HG03064 (cell line): ENCODE measurements around the gene GUCY2D.

Source experiments
- ATAC-seq: cut with Tn5 transposase; IDR thresholded peaks from one replicate; pipeline ENCODE4 v1.9.1; 2021; ENCODE audit warnings: low read depth; ENCODE audit not compliant: unreplicated experiment

Gene GUCY2D

DNA sequence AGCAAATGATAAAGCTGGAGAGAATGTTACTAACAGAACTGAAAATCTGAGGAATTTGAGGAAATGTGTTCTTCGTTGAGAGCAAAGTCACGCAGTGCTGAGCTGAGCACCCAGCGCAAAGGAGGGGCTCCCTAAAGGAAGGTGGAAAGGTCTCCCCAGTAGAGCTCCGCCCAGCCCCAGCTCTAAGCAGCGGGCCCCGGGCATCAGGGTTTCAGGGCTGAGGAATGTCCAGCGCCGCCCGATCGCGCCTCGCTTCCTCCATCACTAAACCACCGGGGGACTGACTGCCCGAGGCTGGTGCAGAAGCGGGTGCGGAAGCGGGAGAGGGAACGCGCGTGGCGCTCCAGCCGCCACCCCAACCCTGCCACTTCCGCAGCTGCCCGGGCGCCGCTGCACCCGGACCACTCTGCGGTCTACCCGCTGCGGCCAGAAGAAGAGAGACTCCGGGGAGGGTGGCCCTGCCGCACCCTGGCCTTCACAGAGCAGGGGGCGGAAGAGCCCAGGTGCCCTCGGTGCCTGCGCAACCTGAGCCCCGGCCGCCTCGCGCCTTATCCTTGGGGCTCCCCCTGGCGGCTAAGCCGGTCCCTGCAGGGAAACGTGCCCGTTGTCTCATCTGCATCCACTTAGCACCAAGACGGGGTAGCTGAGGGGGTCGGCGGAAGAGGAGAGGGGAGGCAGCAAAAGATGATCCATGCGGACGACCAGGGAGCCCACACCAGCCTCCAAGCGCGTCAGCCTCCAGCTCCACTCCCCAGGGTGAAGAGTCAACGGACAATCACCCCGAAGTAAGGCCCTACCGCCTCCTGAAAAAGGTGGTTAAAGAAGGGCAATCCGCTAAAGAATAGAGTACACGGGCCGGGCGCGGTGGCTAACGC lies 12.4 kb upstream of the GUCY2D start:
- no peak for ATAC-seq

DNA sequence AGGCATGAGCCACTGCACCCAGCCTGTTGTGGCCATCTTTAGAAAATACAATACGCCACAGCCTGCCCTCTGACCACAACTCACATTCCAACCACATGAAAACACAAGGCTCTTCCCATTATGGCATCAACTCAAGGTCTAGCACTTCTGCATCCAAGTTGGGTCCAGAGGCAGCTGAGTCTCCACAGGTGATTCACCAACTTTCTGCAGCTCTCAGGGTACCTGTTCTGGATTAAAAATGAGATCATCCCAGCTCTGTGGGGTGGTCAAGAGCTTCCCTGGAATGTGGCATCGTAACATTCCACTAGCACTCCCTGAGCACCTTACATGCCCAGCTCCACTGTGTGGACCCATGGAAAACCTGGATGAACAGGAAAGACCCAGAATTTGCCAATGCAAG lies 9.9 kb upstream of the GUCY2D start:
- ATAC-seq = no peak

DNA sequence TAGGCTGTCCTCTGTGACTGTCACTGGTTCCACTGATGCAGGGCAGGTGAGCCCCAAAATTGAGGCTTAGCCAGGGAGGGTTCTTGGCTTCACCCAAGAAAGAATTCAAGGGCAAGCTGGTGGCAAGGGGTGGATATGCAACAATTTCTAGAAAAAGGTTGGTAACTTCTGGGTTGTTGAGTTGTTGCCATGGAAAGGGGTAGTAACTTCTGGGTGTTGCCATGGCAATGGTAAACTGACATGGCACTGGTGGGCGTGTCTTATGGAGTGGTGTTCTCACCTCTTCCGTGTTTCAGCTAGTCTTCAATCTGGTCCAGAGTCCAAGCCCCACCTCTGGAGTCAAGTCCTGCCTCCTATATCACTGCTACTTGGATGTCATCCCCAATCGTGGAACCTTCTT lies 9.5 kb upstream of the GUCY2D start:
- no peak for ATAC-seq

DNA sequence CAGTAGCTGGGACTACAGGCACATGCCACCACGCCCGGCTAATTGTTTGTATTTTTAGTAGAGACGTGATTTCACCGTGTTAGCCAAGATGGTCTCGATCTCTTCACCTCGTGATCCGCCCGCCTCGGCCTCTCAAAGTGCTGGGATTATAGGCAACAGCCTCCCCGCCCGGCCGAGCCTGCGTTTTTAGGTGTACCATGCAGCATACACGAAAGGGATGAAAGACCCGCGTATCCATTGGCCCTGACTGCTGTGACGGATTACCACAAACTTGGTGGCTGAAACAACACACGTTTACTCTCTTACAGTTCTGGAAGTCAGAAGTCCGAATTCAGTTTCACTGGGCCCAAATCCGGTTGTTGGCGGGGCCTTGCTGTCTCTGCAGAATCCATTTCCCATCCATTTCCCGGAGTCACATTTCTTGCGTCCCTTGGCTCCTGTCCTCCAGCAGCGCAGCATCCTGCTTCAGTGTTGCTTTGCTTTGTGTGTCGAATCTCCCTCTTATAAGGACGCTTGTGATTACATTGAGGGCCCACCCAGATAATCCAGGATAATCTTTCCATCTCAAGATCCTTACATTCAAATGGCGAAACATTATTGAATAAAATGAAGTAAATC lies 8.3 kb upstream of the GUCY2D start:
- no peak for ATAC-seq

DNA sequence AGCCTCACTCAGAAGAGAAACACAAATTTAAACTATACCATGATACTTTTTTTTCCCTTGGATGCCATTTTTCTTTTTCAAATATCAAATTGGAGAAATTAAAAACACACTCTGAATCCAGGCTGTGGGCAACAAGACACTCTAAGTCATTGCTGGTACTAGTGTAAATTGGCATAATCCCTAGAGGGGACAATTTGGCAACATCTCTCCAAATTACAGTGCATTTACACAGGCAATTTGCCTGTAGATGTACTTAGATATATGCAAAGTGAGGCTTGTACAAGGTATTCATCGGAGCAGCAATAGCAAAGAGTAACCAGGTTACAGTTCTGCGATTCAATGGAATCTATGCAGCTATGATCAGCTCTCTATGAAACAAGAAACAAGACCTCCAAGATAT lies 6.7 kb upstream of the GUCY2D start:
- no peak for ATAC-seq

DNA sequence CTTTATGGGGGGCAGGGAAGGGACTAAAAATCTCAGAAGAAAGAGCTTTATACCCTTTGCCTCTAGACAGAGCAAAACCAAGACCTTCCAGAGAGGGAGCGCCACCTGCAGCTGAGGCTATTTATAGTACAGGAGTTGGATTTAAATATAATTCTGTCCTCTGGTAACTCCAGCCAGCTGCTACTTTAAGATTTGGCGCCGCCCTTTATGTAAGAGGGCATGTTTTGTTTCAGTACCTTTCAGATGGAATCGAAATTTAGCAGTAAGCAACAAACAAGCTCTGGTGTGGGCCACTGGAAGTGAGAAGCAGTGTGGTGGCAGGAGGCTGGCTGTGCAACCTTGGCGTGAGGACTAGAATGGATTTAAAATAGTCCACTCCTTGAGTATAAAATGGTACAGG lies 5.2 kb upstream of the GUCY2D start:
- no peak for ATAC-seq

DNA sequence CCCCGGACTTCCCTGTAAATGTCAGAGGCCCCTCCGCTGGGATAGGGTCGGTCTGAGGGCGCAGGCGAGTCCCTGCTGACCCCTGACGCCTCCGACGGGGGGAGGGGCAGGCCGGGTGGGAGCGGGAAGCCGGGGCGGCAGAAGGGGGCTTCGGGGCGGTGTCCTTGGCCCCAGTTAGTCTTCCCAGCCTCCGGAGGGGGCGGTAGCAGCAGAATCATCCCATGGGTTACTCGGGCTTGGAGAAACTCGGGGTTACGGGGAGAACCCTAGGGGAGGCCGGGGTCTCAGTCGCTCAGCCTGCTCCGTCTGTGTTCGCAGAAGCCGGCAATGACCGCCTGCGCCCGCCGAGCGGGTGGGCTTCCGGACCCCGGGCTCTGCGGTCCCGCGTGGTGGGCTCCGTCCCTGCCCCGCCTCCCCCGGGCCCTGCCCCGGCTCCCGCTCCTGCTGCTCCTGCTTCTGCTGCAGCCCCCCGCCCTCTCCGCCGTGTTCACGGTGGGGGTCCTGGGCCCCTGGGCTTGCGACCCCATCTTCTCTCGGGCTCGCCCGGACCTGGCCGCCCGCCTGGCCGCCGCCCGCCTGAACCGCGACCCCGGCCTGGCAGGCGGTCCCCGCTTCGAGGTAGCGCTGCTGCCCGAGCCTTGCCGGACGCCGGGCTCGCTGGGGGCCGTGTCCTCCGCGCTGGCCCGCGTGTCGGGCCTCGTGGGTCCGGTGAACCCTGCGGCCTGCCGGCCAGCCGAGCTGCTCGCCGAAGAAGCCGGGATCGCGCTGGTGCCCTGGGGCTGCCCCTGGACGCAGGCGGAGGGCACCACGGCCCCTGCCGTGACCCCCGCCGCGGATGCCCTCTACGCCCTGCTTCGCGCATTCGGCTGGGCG lies 542 bp downstream of the GUCY2D start:
- no peak for ATAC-seq

DNA sequence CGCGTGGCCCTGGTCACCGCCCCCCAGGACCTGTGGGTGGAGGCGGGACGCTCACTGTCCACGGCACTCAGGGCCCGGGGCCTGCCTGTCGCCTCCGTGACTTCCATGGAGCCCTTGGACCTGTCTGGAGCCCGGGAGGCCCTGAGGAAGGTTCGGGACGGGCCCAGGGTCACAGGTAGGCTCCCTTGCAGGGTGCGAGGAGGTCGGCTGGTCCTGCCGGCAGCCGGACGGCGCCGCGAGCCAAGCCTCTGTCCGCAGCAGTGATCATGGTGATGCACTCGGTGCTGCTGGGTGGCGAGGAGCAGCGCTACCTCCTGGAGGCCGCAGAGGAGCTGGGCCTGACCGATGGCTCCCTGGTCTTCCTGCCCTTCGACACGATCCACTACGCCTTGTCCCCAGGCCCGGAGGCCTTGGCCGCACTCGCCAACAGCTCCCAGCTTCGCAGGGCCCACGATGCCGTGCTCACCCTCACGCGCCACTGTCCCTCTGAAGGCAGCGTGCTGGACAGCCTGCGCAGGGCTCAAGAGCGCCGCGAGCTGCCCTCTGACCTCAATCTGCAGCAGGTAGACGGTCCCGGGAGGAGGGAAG lies 1.3 kb downstream of the GUCY2D start:
- ATAC-seq = no peak

DNA sequence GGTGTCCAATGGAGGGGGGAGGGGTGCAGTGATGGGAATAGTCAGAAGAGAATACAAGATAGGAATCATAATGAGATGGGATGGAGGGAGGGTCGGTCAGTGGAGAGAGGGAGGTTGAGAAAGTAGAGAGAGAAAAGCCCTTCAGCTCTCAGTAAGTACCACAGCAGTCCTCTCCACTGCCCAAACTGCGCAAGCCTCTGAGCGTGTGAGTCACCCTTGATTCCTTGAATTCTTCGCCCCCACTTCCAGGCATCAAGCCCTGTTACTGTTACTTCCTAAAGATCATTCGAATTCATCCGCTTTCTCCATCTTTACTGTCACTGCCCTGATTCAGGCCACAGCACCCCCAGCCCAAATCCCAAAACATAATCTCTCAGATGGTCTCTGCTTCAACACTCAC lies 2.5 kb downstream of the GUCY2D start:
- ATAC-seq = no peak

DNA sequence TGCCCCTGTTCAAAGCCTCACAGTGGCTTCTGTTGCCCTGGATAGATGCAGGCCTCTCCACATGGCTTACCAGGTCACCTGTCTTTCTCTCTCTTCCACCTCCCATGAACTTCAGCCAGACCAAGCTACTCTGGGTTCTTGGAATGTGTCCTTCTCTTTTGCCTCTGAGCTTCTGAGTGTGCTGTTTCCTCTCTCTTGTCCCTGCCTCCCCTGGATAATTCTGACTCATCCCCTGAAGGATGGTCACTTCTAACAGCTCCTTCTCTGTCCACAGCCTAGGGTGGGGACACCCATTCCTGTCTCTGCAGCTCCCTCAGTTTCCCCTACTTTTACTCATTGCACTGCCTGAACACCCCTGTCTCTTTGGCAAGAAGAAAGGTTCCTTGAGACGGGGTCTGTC lies 2.9 kb downstream of the GUCY2D start:
- no peak for ATAC-seq

DNA sequence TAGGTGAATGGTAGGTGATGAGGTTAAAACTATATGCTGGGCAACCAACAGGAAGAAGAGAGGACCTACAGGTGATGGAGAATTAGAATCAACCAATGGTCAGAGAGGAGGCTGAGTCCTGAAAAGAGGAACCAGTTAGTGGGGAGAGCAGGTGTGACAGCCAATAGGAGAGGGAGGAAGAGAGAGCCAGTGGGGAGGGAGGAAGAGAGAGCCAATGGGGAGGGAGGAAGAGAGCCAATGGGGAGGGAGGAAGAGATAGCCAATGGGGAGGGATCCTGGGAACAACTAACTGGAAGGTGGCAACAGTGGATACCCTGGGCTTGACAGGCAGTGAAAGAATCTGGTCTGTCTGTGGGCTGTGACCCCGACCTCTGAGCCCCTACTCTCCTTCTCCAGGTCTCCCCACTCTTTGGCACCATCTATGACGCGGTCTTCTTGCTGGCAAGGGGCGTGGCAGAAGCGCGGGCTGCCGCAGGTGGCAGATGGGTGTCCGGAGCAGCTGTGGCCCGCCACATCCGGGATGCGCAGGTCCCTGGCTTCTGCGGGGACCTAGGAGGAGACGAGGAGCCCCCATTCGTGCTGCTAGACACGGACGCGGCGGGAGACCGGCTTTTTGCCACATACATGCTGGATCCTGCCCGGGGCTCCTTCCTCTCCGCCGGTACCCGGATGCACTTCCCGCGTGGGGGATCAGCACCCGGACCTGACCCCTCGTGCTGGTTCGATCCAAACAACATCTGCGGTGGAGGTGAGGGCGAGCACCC lies 3.7 kb downstream of the GUCY2D start:
- no peak for ATAC-seq

DNA sequence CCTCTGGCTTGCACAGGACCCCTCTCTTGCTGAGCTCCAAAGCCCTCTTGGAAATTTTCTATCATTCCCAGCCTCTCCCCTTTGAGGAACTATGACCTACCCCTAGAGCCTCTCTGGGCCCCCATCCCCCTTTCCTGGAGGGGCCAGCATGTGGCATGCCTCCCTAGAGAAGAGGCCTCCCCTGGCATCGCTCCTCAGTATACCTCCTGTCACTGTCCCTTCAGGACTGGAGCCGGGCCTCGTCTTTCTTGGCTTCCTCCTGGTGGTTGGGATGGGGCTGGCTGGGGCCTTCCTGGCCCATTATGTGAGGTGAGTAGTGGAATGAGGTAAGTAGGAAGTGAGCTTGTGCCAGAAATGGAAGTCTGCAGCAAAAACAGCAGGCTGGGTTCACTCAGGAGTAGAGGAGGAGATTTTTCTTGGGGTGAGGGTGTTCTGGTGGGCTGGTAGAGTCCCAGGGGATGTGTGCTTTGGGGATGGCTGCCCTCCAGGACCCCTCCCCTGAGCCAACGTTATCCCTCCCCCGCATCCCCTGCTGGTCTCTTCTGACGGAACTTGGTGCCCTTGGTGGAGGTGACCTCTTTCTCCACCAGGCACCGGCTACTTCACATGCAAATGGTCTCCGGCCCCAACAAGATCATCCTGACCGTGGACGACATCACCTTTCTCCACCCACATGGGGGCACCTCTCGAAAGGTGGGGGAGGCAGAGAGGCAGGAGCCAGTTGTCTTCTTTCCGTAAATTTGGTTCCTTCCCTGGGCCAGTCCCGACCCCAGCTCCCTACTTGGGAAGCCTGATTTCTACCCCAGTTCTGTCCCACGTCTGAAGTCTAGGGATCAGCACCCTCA lies 4.6 kb downstream of the GUCY2D start:
- no peak for ATAC-seq

DNA sequence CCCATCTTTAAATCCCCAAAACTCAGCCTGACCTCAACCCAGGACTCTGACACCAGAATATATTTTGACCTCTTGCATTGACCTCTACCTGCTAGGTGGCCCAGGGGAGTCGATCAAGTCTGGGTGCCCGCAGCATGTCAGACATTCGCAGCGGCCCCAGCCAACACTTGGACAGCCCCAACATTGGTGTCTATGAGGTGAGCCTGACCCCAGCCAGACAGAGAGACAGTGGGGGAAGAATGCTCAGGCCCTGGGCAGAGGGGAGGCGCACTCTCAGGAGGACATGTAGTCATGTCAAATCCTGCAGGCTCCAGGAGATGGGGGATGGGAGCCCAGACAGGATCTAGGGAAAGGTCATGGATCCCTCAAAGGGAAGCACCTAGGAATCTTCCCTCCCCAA lies 5.4 kb downstream of the GUCY2D start:
- ATAC-seq = no peak

DNA sequence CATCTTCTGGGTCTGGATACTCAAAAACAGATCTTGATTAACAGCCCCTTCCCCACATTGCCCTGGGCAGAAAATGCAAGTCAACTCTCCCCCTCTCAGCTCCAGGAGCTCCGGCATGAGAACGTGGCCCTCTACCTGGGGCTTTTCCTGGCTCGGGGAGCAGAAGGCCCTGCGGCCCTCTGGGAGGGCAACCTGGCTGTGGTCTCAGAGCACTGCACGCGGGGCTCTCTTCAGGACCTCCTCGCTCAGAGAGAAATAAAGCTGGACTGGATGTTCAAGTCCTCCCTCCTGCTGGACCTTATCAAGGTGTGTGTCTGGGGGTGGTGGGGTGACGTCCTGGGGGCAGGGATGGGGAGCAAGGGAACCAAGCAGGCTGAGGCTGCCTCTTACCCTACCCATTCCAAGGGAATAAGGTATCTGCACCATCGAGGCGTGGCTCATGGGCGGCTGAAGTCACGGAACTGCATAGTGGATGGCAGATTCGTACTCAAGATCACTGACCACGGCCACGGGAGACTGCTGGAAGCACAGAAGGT lies 9.7 kb downstream of the GUCY2D start:
- no peak for ATAC-seq

DNA sequence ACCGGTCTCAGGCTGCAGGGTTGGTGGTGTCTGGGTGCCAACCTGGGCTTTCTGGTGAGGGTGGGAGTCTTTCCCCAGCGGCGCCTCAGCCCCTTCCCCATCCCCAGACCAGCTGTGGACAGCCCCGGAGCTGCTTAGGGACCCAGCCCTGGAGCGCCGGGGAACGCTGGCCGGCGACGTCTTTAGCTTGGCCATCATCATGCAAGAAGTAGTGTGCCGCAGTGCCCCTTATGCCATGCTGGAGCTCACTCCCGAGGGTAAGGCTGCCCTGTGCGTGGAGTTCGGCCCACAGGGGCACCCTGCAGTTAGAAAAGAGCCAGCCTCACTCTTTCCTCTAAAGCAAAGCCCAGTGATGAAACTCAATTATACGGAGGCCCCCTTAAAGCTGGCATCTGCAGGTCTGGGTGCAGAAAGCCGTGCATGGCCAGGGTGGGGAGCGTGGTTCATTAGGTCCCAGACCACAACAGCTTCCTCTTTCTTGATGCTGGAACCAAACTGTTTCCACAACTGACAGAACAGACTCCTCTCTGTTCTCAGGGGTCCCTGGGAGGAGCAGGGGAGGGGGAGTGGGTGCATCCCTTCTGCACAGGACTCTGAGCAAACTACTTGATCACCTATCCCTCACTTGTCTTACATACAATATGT lies 10.7 kb downstream of the GUCY2D start:
- no peak for ATAC-seq

DNA sequence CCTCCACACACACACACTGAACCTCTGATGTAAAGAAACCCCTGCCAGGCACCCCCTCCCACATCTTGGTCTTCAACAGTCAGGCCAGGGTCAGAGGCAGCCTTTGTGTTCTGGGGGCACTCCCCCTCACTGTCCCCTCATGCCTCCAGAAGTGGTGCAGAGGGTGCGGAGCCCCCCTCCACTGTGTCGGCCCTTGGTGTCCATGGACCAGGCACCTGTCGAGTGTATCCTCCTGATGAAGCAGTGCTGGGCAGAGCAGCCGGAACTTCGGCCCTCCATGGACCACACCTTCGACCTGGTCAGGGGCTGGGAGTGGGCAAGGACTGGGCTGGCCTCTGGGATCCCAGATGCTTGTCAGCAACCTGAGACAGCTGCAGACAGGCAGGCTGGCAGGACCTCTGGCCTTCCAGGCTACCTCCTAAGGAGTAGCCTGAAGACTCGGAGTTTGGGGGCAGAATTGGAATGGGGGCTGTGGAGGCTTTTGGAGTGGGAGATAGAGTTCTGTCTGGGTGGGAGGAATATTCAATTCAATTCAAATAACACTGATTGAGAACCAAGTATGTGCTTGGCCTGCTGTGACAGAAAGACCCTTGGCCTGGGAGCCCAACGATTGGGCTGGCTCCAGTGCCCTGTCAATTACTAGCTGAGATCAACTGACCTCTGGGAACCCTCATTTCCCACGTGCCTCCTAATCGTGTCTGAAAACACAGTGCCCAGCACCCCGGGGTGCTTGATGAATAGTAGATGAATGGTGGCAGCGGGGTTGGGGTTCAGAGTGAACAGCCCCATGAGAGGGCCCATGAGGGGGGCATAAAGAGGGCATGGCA lies 11.5 kb downstream of the GUCY2D start:
- no peak for ATAC-seq

DNA sequence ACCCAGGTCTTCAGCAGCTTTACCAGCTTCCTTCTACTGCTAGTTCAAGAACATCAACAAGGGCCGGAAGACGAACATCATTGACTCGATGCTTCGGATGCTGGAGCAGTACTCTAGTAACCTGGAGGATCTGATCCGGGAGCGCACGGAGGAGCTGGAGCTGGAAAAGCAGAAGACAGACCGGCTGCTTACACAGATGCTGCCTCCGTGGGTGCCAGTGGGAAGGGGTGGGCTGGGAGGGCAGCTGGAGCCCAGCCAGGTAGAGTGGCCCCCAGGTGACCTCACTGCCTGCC lies 12.1 kb downstream of the GUCY2D start:
- no peak for ATAC-seq
